ENCODE results near the gene FXYD5.

The FXYD5 gene

DNA sequence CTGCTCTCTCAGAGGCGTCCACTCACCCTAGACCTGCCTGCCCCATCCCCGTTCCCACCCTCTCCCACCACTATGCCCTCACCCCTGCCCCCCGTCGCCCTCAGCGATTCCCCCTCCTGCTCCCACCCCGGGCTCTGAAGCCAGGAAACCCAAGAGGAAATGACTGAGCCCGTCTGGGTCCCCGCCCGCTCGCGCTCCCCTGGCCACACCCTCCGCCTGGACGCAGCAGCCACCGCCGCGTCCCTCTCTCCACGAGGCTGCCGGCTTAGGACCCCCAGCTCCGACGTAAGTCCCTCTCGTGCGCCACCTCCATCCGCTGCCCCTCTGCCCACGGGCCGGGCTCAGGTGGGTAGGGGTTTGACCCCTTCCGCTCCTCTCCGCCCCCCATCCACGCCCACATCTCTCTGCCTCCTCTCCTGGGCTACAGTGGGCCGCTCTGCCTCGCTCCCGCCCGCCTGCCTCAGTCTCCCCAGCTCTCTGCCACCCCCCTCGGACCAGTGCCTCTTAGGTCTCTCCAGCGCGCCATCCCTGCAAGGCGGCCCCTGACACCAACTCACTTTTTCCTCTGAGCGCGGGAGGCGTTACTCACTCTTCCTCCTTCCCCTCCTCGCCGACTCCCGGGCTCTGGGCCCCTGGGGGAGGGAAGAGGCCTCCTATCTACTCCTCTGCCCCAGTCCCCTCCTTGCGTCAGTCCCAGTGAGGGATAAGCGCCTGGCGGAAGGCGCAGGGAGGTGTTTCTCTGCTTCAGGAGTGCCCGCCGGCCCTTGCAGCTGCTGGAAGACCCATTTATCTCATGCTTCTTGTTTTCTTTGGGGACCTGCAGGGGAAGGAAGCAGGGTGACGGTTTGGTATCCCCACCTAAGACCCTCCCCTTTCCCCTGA is at the start of gene FXYD5:
Gene FXYD5 (plus strand): TSS at position 211 of the 882 bp plus-strand sequence. CDS start 816 bp downstream, outside the sequence.
- peak; percentile 23 for DNase-seq

DNA sequence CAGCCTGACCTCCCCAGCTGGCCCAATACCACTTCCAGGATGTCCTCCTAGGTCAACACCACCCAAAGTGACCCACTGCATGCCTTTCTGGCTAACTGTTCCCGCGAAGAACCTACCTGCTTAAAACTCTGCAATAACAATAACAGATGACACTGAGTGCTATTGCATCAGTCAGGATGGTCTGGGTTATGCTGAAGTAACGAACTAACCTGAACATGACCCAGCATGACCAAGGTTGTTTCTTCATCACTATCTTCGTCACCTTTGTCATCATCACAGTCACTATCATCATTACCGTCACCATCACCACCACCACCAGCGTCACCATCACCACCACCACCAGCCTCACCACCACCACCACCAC is 49.5 kb upstream of the FXYD5 start:
- no peak for DNase-seq

DNA sequence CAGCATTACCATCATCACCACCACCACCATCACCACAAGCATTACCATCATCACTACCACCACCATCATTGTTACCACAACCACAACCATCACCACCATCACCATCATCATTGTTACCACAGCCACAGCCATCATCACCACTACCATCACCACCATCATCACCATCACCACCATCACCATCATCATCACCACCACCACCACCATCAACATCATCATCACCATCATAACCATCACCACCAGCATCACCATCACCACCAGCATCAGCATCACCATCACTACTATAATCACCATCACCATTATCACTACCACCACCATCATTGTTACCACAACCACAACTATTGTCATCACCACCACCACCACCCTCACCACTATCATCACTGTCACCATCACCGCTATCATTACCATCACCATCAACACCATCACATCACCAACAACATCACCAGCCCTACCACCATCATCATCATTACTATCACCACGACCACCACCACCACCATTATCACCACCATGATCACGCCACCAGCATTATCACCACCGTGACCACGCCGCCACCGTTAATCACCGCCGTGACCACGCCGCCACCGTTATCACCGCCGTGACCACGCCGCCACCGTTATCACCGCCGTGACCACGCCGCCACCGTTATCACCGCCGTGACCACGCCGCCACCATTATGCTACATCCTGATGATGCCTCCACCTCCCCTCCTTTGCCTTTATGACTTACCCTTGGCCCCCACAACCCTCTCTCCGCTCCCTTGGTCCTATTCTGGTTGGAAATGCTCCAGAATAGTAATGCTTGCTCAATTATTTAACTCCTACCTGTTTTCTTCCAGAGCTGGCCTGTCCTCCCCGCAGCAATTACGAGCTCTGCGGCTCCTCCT is 48.9 kb upstream of the FXYD5 start:
- no peak for DNase-seq

- DNase-seq = no peak
Measured at GRCh38 chr19:35106291-35106583, 48.3 kb upstream of the FXYD5 start.

DNA sequence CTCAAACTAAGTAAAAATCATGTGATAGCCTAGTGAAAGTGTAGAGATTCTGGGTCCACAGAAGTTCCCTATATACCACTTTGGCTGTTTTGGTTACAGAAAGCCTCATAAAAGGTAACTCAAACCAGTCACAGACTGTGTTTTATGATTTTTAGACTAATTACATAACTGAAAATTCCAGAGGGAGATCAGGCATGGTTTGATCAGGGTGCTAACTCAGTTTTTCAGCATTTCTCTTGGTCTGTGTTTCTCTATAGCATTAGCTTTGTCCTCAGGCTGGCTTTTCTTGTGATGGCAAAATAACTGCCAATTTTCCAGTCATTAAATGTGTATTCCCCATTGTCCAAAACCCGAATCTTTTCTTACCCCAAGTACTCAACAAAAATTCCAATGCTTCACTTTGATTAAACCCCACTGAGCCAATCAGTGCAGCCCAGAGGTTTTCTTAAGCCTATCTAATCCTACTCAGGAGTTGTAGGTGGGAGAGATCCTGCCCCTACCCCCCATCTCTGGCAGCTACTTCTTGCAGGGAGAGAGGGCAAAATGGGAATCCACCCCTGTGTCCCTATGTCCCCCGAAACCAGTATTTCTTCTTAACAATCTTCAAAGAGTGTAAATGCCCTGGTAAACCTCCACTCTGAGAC is 47.5 kb upstream of the FXYD5 start:
- no peak for DNase-seq

DNA sequence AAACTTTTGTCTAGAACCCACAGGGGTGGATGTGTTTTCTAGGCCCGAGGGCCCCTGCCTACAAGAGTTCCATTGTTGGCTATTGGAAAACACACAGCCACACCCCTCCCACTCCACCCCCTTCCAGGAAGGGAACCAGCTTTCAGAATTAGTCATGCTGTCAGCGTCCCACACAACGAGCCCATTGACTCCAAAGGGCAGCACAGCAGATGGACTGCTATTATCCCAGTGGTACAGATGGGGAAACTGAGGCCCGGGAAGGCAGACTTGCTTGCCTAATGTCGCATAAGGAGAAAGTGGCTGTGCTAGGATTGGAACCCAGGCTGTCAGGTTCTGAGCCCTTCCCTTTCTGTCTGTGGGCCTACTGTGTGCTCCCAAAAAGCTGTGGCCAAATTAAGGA is 47.0 kb upstream of the FXYD5 start:
- DNase-seq = no peak

- DNase-seq = no peak
Measured at GRCh38 chr19:35108730-35109129, 45.8 kb upstream of the FXYD5 start.

DNA sequence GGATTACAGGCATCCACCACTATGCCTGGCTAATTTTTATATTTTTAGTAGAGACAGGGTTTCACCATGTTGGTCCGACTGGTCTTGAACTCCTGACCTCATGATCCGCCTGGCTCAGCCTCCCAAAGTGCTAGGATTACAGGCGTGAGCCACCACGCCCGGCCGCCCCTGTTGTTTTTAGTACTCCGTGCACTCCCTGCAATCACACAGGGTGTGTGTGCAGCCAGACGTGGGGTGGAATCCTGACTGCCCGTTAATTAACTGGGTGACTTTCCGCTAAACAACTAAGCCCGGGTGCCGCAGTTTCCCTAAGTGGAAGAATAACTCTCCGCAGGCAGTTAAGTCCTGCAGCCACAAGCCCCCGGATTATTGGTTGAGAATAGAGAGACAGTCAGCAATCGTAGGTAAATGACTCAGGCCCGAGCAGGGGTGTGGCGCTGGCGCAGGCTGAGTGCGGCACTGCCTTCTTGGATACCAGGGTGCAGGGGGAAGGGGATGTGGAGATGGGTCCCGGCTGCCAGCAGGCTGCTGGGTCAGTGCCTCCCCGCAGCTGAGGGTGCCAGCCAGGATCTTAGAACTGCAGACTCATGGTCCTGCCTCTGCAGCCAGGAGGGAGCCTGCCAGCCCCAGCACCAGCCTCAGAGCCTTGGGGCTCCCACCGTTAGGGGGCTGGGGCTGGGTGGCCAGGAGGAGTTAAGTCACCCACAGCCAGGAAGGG is 45.0 kb upstream of the FXYD5 start:
- no peak for DNase-seq

- no peak for DNase-seq
Measured at GRCh38 chr19:35110974-35111373, 43.6 kb upstream of the FXYD5 start.

- DNase-seq = no peak
Measured at GRCh38 chr19:35112995-35113688, 41.4 kb upstream of the FXYD5 start.

DNA sequence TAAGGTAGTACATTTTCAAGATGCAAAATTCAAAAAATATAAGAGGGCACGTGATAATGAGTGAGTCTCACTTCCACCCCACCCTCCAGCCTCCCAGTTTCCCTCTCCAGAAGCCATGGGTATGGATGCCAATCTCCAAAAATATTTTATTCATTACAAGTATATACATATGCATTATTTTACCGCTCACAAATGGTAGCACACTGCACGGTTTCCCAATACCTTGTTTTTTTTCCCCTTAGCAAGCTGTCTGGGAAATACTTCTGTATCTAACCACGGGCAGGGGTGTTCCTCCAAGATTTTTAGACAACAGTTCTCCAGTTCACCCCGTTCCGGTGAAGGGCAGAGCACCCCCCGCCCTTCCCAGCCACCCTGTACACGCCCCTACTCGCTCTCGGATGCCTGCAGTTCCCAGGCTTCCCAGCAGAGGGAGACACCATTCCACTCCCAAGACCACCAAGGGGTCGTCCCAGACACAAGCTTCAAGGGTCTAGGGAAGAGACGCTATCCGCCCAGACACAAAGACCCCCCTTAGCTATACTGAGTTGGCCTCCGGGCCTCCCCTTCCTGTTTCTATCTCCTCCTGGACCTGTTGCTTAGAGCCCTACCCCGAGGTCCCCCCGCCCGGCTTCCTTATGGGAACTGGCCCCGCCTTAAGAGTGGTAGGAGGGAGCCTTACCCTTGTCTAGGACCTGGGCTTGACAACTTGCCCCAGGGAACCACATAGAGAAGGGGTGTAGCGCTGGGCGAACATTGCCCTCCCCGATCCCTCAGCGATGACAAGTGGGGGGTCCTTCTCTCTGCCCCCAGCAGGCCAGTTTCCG is 40.0 kb upstream of the FXYD5 start:
- peak; percentile 34 for DNase-seq

DNA sequence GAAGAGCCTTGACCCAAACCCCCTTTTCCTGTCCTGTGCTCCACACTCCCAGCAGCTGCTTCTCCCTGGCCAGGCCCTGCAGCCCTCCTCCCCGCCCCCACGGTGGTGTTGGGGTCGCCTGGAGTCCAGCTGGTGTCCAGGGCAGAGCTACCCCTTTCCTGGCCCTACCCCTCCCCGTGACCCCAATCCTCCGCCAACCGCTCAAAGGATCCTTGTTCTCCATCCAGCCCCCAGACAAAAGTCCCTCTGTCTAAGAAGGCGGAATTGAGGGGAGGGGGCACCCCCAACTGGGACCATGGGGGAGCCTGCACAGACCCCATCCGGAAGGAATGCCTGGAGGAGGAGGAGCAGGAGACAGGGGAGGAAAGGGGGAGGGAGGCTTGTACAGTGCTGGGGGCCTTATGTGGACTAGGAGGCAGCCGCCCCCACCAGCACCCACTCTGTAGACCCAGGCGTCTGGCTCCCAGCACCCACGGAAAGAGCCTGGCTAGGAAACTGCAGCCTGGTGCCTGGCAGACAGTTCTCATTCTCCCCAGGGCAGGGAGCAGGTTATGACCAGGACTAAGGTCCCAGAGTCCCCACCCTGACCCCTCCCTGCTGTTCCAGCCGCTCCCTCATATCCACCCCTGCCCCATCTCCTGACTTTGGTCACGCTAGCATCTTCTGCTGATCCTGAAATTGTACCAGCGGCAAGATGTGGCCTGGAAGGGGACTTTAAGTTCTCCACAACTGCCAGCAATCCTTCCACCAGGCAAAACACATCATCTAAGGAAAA is 39.2 kb upstream of the FXYD5 start, which contains the start of gene FXYD3:
Gene FXYD3 (plus strand): TSS at position 647 of the 775 bp plus-strand sequence. CDS start 3,554 bp downstream, outside the sequence.
- DNase-seq = no peak

- no peak for DNase-seq
Measured at GRCh38 chr19:35116072-35116801, 38.3 kb upstream of the FXYD5 start.

- DNase-seq = no peak
Measured at GRCh38 chr19:35117116-35117515, 37.4 kb upstream of the FXYD5 start.

DNA sequence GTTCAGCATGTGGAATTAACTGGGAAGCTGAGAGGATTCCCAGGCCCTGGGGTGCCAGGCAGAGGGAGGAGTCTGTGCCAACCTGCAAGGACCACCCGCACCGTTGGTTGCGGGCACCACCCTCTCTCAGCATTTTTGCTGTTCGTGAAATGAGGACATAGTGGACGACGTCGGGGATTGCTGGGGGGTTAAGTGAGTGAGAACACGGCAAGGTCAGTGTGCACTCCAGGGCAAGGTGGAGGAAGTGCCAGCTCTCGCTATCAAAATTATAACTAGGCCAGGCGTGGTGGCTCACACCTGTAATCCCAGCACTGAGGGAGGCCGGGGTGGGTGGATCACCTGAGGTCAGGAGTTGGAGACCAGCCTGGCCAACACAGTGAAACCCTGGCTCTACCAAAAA is 36.7 kb upstream of the FXYD5 start:
- DNase-seq = no peak

DNA sequence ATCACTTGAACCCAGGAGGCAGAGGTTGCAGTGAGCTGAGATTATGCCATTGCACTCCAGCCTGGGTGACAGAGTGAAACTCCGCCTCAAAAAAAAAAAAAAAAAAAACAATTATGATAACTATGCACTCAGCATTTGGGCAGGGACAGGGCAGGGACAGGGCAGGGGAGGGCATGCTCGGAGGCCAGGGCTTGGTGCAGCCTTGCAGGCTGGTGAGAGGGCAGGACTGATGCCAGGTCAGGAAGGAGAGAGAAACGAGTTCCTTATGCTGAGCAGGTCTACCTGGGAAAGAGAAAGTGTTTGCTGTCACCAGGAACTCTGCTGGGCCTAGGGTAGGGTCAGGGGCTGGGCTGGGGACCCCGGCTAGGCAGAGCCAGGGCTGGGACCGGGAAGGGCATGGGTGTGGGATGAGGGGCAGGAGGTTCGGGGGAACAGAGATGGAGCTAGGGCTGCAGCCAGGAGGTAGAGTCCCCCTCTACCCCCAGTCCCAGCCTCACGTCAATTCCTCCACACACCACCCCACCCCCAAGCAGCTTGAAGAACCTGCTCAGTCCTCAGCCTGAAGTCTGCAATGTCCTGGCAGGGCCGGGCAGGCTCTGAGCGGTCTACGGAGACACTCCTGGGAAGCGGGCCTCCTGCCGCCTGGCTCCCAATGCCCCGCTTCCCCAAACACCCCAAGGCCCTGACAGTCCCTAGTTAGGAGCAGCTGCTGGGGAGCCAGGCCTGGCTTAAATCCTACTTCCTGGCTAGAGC is 36.1 kb upstream of the FXYD5 start:
- DNase-seq = no peak

DNA sequence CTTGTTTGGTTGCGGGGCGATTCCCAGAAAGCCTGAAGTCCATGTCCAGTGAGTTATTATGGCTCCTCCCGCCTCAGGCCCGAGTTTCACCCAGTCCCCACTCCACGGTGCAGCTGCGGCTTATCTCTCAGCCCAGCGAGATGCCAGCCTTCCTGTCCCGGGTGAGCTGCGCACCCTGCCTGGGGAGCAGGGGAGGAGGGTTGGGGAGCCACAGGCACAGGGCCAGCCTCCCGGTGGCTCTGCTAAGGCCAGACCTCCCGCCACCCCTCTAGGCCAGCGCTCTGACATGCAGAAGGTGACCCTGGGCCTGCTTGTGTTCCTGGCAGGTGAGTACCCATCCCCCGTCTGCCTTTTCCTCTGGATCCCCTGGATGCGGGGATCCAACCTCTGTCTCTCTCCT is 35.4 kb upstream of the FXYD5 start:
- DNase-seq = no peak

GRCh38 chr19:35119578-35120155 is 34.9 kb upstream of the FXYD5 start:
- no peak for DNase-seq

- no peak for DNase-seq
Measured at GRCh38 chr19:35120492-35120891, 34.0 kb upstream of the FXYD5 start.

Measured in NCI-H1105 (cell line).